Osteoblast (primary cell): Measurements from ENCODE around the gene VPS13D. TPM values are rescaled to one million over a fixed set of nuclear protein-coding genes. Genes with fewer than 3 reads are reported as not detected.

Experiments used
- DNase-seq: peaks from one replicate; pipeline ENCODE4 v3.0.0; 2011; ENCODE audit warnings: low spot score, mixed read lengths; ENCODE audit not compliant: insufficient read length; ENCODE audit errors: missing footprints
- H2AFZ ChIP-seq: 2 replicates; pipeline ENCODE4 v1.6.0; 2011; ENCODE audit warnings: mild to moderate bottlenecking, low read length
- H3K27ac ChIP-seq: 2 replicates; pipeline ENCODE4 v1.5.1; 2011; ENCODE audit warnings: mild to moderate bottlenecking, low read depth, low read length, moderate library complexity
- H3K27me3 ChIP-seq: 2 replicates; pipeline ENCODE4 v1.6.0; 2012; ENCODE audit warnings: mild to moderate bottlenecking, control low read depth, inconsistent platforms, low read length, moderate library complexity; ENCODE audit not compliant: insufficient read depth
- H3K36me3 ChIP-seq: 2 replicates; pipeline ENCODE4 v1.5.1; 2011; ENCODE audit warnings: mild to moderate bottlenecking, low read length, control low read depth, moderate library complexity; ENCODE audit not compliant: insufficient read depth
- H3K4me1 ChIP-seq: 2 replicates; pipeline ENCODE4 v1.5.1; 2011; ENCODE audit warnings: mild to moderate bottlenecking, low read length, control low read depth, moderate library complexity; ENCODE audit not compliant: insufficient read depth
- H3K4me2 ChIP-seq: 2 replicates; pipeline ENCODE4 v1.6.0; 2011; ENCODE audit warnings: mild to moderate bottlenecking, low read length; ENCODE audit not compliant: insufficient read depth
- H3K4me3 ChIP-seq: fragments of 200-600 bp; sonication (generic); 3 replicates; pipeline ENCODE4 v1.5.1; 2012; ENCODE audit warnings: mild to moderate bottlenecking, low read length, inconsistent platforms; ENCODE audit not compliant: insufficient read depth
- H3K79me2 ChIP-seq: 2 replicates; pipeline ENCODE4 v1.6.0; 2012; ENCODE audit warnings: mild to moderate bottlenecking, low read length, control low read depth, inconsistent platforms; ENCODE audit not compliant: insufficient read depth
- H3K9me3 ChIP-seq: 2 replicates; pipeline ENCODE4 v1.5.1; 2011; ENCODE audit warnings: low read depth, low read length, control low read depth
- H4K20me1 ChIP-seq: 2 replicates; pipeline ENCODE4 v1.6.0; 2012; ENCODE audit warnings: mild to moderate bottlenecking, low read length, control low read depth; ENCODE audit not compliant: insufficient read depth
- total RNA-seq: library from RNA; depleted of rRNA; stranded (reverse); fragments of >200 nt; gene quantifications from 2 replicates; pipeline ENCODE4 v1.2.3, GENCODE V29; 2012
- TF ChIP-seq, protein P1 (sequence below): IDR thresholded peaks from 2 replicates; pipeline ENCODE4 v1.5.1; 2011; ENCODE audit warnings: mild to moderate bottlenecking, low read depth, low read length, moderate library complexity; ENCODE audit errors: extremely low read depth

The VPS13D gene
- total RNA-seq, 1 donor: 48.5 TPM

DNA sequence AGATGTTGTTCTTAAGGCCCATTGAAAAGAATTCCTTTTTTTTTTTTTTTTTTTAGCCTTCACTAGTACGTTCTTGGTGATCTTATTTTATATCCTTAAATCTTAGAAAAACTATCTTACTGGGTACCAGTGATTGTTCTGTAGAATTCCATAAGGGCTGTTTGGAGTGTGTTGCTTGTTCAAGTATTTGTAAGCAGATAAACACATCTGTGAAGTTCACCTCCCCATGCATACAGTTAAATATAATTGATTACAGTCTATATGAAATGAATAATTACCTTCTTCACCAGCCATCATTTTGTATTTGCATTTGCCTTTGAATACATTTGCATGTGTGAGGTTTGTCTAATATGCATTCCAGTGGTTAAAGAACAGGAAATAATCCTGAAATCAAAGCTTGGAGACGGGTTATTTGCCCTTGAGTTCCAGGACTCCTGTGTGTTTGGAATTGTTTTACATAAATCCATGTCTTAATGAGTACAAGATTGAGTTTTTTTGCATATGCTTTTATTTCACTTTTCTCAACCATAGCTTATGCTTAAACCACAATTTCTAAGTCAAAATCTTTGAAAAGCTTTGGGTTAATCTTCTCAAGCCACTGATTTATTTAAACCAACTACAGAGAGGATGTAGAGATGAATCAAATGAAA, 73.1 kb downstream of the VPS13D start:
- DNase-seq: peak; percentile 13
- Histone ChIP-seq H3K27me3 (no peaks in the 10 kb centered on the region), H3K36me3 (peaks cover 25% of the 10 kb centered on the region), H3K4me3 (no peak overlapping the region), H3K79me2 (no peaks in the 10 kb centered on the region), H4K20me1 (no peaks in the 10 kb centered on the region), H3K4me1 (peaks cover 6% of the 10 kb centered on the region), H3K27ac (no peak overlapping the region), H2AFZ (no peak overlapping the region), H3K4me2 (no peak overlapping the region), H3K9me3 (no peaks in the 10 kb centered on the region)
- TF ChIP-seq, protein P1, sequence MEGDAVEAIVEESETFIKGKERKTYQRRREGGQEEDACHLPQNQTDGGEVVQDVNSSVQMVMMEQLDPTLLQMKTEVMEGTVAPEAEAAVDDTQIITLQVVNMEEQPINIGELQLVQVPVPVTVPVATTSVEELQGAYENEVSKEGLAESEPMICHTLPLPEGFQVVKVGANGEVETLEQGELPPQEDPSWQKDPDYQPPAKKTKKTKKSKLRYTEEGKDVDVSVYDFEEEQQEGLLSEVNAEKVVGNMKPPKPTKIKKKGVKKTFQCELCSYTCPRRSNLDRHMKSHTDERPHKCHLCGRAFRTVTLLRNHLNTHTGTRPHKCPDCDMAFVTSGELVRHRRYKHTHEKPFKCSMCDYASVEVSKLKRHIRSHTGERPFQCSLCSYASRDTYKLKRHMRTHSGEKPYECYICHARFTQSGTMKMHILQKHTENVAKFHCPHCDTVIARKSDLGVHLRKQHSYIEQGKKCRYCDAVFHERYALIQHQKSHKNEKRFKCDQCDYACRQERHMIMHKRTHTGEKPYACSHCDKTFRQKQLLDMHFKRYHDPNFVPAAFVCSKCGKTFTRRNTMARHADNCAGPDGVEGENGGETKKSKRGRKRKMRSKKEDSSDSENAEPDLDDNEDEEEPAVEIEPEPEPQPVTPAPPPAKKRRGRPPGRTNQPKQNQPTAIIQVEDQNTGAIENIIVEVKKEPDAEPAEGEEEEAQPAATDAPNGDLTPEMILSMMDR: no peak

DNA sequence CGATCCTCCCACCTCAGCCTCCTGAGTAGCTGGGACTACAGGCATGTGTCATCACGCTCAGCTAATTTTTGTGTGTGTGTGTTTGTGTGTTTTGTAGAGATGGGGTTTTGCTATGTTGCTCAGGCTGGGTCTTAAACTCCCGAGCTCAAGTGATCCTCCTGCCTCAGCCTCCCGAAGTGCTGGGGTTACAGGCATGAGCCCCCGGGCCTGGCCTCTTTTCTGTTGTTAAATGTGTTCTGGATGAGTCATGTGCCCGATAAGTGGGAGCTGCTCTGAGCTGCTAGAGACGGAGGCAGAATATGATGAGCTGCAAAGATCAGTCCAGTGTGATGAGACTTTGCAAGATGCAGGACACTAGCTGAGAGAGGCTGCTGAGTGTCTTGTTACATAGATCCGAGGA, 75.5 kb downstream of the VPS13D start:
- Histone ChIP-seq H3K36me3 (peaks cover 31% of the 10 kb centered on the region), H4K20me1 (no peaks in the 10 kb centered on the region), H3K27ac (no peak overlapping the region), H3K79me2 (no peaks in the 10 kb centered on the region), H3K4me1 (peaks cover 15% of the 10 kb centered on the region), H3K4me3 (no peak overlapping the region), H3K27me3 (no peaks in the 10 kb centered on the region), H3K9me3 (no peaks in the 10 kb centered on the region), H3K4me2 (no peak overlapping the region), H2AFZ (no peak overlapping the region)
- TF ChIP-seq, protein P1: no peak
- DNase-seq: peak; percentile 68

DNA sequence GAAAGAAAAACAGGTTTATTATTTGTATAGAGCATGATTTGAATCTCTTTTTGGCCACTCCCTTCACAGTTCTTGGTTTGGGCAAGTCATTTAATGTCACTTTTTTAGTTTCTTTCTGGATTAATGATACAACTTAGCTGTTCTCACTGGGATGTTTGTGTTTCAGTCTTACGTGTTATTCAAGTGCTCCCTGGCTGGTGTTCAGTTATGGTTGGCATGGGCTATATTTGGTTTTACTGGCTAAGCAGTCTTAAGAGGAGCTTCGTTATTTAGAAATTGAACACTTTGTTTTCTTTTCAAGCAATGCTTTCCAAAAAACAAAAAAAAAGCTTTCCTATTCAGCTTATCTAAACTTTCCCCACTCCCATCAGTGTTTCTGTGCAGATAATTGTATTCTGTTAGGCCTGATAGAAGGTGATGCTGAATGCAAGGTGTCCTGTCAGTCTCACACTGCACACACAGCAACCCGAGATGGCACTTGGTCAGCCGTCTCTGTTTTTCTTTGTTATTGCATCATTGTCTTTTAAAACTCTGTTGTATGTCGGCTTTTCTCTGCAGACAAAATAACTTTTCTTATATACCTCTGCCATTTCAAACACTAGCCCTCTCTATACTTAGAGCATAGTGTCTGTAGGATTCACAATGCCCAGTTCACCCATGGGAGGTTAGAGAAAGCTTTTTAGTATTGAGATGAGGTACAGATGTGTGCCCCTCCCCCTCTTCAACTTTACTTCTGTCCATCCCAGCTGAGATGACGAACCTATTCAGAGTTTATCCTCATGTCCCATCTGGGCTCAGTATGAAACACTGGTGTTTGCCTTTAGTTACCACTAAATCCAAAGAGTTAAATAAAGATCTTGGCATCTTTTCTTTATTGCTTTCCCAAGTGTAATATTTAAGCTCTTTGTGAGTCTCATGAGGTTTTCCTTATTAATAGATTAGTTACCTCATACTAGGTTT, 80.2 kb downstream of the VPS13D start:
- H3K4me1 ChIP-seq: peaks cover 20% of the 10 kb centered on the region
- H3K27ac ChIP-seq: peak overlapping the region; percentile 59
- TF ChIP-seq, protein P1: no peak
- H2AFZ ChIP-seq: no peak overlapping the region
- peak; percentile 49 for DNase-seq
- no peaks in the 10 kb centered on the region for H3K27me3 ChIP-seq
- peak overlapping the region; percentile 65 for H3K4me2 ChIP-seq
- H3K4me3 ChIP-seq: peak overlapping the region; percentile 13
- no peaks in the 10 kb centered on the region for H3K9me3 ChIP-seq
- H3K79me2 ChIP-seq: no peaks in the 10 kb centered on the region
- no peaks in the 10 kb centered on the region for H4K20me1 ChIP-seq
- peaks cover 52% of the 10 kb centered on the region for H3K36me3 ChIP-seq
